ENCODE measurements around the gene GABRQ.
"Not testable (repeated sequence)": the region's sequence is repeated elsewhere in the genome, so short reads cannot be mapped to it uniquely, and the experiment has no call there.

GRCh38 chrX:152697952-152698931 lies 60.5 kb downstream of the GABRQ start, which contains the start of gene MAGEA3:
- not testable (repeated sequence) for TF ChIP-seq CTCF, EZH2phosphoT487 (IDR thresholded peaks at IDR 0.05; ENCODE audit: low read length)
